HG03520 (cell line): ENCODE results near the gene EHMT1.

Experiments used
- ATAC-seq: cut with Tn5 transposase; IDR thresholded peaks from one replicate; pipeline ENCODE4 v1.9.1; 2021; ENCODE audit warnings: mild to moderate bottlenecking, moderate library complexity; ENCODE audit not compliant: unreplicated experiment

The EHMT1 gene

GRCh38 chr9:137671721-137672120 is 52.9 kb downstream of the EHMT1 start:
- no peak for ATAC-seq

GRCh38 chr9:137672907-137673791 is 54.3 kb downstream of the EHMT1 start:
- ATAC-seq, result no peak

GRCh38 chr9:137673886-137674285 is 55.1 kb downstream of the EHMT1 start:
- ATAC-seq, result no peak

- ATAC-seq, result no peak
These were observed 55.6 kb downstream of the EHMT1 start for GRCh38 chr9:137674307-137674975.

GRCh38 chr9:137674976-137675320 is 56.1 kb downstream of the EHMT1 start:
- ATAC-seq, result no peak

GRCh38 chr9:137676998-137677397 is 58.2 kb downstream of the EHMT1 start:
- no peak for ATAC-seq

GRCh38 chr9:137678202-137678601 is 59.4 kb downstream of the EHMT1 start:
- no peak for ATAC-seq

GRCh38 chr9:137679249-137679648 is 60.4 kb downstream of the EHMT1 start:
- ATAC-seq, result no peak

- no peak for ATAC-seq
These were observed 61.0 kb downstream of the EHMT1 start for GRCh38 chr9:137679695-137680305.

- ATAC-seq, result no peak
These were observed 61.9 kb downstream of the EHMT1 start for GRCh38 chr9:137680444-137681358.

- ATAC-seq, result no peak
These were observed 63.8 kb downstream of the EHMT1 start for GRCh38 chr9:137682428-137683105.

- no peak for ATAC-seq
These were observed 64.6 kb downstream of the EHMT1 start for GRCh38 chr9:137683262-137683864.

GRCh38 chr9:137685035-137685740 is 66.4 kb downstream of the EHMT1 start:
- no peak for ATAC-seq

- ATAC-seq, result no peak
These were observed 67.1 kb downstream of the EHMT1 start for GRCh38 chr9:137685741-137686420.

GRCh38 chr9:137688261-137688660 is 69.5 kb downstream of the EHMT1 start:
- ATAC-seq, result no peak

GRCh38 chr9:137688725-137689124 is 69.9 kb downstream of the EHMT1 start:
- no peak for ATAC-seq

- no peak for ATAC-seq
These were observed 71.1 kb downstream of the EHMT1 start for GRCh38 chr9:137689745-137690529.
